Lower lobe of right lung (tissue), 2 donors: ENCODE results near the gene ARSA. TPM values are rescaled to one million over a fixed set of nuclear protein-coding genes. Genes with fewer than 3 reads are reported as not detected.

ENCODE experiments used
- ATAC-seq, 2 donors: fragments of 200-7000 bp; cut with Tn5 transposase; one replicate each; pipeline ENCODE4 v1.9.1; 2020 to 2022; ENCODE audit warnings: mild to moderate bottlenecking in 2 of 2, moderate library complexity in 2 of 2
- DNase-seq: peaks from one replicate; pipeline ENCODE4 v3.0.0-alpha.2; 2020
- H3K27ac ChIP-seq: fragments of 200-600 bp; one replicate; pipeline ENCODE4 v1.8.0; 2022
- H3K27me3 ChIP-seq: fragments of 200-600 bp; one replicate; pipeline ENCODE4 v1.8.0; 2022; ENCODE audit warnings: low read depth
- H3K36me3 ChIP-seq: fragments of 200-600 bp; one replicate; pipeline ENCODE4 v1.8.0; 2022; ENCODE audit warnings: mild to moderate bottlenecking
- H3K4me1 ChIP-seq: fragments of 200-600 bp; one replicate; pipeline ENCODE4 v1.8.0; 2022
- H3K4me3 ChIP-seq: fragments of 200-600 bp; one replicate; pipeline ENCODE4 v1.8.0; 2022; ENCODE audit warnings: mild to moderate bottlenecking
- H3K9me3 ChIP-seq: fragments of 200-600 bp; one replicate; pipeline ENCODE4 v1.8.0; 2022
- intact Hi-C: fragments of 100-400 bp; cut with DNase I; formaldehyde crosslinking; loops from one replicate; pipeline ENCODE4 v1.11.0; 2022
- total RNA-seq: library from RNA; stranded (reverse); fragmentation: NEBNext Ultra II Directional; extraction: Animal tissue kit (Norgen Biotek cat#: 25700); gene quantifications from one replicate; pipeline ENCODE4 v1.2.1, GENCODE V29; 2021
- TF ChIP-seq, protein P1 (sequence below): fragments of 200-600 bp; IDR thresholded peaks from one replicate; pipeline ENCODE4 v1.8.0; 2022; ENCODE audit warnings: antibody characterized with exemption, mild to moderate bottlenecking
- donor health status: DM: no; HTN: yes; CAD: no; lungs with severe emphysema.

ARSA gene
- total RNA-seq, 1 donor from 2014 or later = 53.5 TPM

DNA sequence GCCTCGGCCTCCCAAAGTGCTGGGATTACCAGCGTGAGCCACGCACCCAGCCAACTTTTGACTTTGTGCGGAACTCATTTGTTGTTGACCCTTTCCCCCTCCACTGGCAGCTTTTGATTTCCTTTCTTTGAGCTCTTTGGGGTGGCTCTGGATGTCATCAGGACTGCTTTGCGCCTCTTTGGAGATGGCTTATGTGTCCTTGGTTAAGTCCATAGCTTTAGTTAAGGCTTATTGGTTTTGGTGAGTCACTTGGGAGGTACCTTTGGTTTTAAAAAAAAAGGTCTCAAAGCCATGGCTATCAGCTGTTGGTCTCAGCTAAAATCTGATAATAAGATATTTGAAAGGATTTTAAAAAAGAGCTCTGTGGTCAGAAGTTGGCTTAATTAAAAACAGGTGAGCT is 5.1 kb upstream of the ARSA start:
- TF ChIP-seq, protein P1, sequence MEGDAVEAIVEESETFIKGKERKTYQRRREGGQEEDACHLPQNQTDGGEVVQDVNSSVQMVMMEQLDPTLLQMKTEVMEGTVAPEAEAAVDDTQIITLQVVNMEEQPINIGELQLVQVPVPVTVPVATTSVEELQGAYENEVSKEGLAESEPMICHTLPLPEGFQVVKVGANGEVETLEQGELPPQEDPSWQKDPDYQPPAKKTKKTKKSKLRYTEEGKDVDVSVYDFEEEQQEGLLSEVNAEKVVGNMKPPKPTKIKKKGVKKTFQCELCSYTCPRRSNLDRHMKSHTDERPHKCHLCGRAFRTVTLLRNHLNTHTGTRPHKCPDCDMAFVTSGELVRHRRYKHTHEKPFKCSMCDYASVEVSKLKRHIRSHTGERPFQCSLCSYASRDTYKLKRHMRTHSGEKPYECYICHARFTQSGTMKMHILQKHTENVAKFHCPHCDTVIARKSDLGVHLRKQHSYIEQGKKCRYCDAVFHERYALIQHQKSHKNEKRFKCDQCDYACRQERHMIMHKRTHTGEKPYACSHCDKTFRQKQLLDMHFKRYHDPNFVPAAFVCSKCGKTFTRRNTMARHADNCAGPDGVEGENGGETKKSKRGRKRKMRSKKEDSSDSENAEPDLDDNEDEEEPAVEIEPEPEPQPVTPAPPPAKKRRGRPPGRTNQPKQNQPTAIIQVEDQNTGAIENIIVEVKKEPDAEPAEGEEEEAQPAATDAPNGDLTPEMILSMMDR = no peak
- Histone ChIP-seq H3K4me3 (no peak overlapping the region), H3K36me3 (no peaks in the 10 kb centered on the region), H3K27ac (no peak overlapping the region), H3K27me3 (no peaks in the 10 kb centered on the region), H3K4me1 (peaks cover 3% of the 10 kb centered on the region), H3K9me3 (no peaks in the 10 kb centered on the region)
- ATAC-seq = no peak
- intact Hi-C loops = no loop called here
- no peak for DNase-seq

DNA sequence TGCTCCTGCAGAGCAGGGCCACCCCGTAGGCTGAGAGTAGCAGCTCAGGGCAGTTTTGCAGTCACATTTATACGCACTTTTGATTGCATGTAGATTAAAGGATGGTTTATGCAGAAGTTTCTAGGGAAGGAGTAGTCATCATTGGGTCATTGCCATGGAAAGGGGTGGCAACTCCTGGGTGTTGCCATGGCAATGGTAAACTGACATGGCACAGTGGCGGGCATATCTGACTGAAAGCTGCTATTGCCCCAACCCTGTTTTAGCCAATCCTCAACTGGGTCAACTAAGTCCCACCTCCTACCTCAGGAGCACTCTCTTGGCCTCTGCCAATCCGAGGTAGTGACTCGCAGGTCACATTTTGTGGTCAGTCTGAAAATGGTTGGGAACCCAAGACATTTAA is 2.4 kb upstream of the ARSA start:
- TF ChIP-seq, protein P1 = no peak
- Histone ChIP-seq H3K4me3 (no peak overlapping the region), H3K27ac (no peak overlapping the region), H3K27me3 (no peaks in the 10 kb centered on the region), H3K4me1 (peaks cover 18% of the 10 kb centered on the region), H3K9me3 (no peaks in the 10 kb centered on the region), H3K36me3 (peaks cover 6% of the 10 kb centered on the region)
- intact Hi-C loops = no loop called here
- DNase-seq (no peak), ATAC-seq (no peak)

DNA sequence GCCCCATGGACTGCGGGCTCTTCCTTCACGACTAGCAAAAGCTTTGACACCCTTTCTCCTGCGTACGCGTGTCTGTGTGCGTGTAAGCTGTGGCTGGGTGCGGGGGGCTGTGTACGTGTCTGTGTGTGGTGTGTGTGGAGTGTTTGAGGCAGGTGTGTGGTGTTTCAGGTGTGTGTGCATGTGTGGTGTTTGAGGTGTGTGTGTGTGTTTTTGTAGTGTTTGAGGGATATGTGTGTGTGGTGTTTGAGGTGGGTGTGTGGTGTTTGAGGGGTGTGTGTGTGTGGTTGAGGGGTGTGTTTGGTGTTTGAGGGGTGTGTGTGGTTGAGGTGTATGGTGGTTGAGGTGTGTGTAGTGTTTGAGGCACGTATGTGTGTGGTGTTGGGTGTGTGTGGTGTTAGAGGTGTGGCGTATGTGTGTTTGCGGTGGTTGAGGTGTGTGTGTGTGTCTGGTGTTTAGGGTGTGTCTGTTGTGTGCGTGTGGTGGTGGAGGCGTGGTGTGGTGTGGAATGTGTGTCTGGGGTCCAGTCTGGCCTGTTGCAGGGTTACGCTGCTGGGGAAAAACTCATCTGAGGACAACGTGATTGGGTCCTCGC is 687 bp upstream of the ARSA start:
- ATAC-seq = peak; percentile 2 to 4
- peak overlapping the region; percentile 79 for H3K27ac ChIP-seq
- H3K4me3 ChIP-seq = peak overlapping the region; percentile 78
- H3K36me3 ChIP-seq = peaks cover 14% of the 10 kb centered on the region
- peaks cover 18% of the 10 kb centered on the region for H3K4me1 ChIP-seq
- H3K9me3 ChIP-seq = no peaks in the 10 kb centered on the region
- intact Hi-C loops = no loop called here
- TF ChIP-seq, protein P1 = no peak
- DNase-seq = no peak
- no peaks in the 10 kb centered on the region for H3K27me3 ChIP-seq

DNA sequence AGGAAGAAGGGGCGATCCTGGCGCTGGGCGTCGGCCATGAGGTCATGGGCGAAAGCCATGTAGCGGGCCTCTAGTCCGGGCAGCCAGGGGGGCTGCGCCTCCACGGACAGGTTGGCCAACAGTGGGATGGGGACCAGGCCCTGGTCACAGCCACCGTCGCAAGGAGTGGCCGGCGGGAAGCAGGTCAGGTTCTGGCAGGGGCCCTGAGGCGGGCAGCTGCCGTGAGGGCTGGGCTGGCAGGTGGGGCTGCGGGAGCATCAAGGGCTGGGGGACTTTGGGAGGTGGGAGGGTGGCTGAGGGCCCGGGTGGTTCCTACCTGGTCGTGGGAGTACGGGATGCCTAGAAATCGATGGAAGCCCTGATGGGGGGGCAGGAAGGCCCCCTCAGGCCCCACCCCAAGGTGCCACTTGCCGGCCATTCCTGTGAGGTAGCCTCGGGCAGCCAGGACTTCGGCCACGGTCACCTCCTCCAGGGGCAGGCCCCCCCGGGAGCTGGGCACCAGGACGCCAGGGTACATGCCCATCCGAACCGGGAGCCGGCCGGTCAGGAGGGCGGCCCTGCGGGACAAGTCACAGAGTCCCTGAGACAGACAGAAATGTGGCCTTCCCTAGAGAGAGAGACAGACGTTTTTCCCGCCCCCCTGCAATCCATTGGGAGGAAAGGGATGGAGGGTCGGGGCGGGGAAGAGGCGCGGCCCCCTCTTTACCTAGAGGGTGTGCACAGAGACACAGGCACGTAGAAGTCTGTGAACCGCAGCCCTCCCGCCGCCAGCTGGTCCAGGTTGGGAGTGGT is 906 bp downstream of the ARSA start:
- peaks cover 25% of the 10 kb centered on the region for H3K4me1 ChIP-seq
- no peaks in the 10 kb centered on the region for H3K9me3 ChIP-seq
- H3K4me3 ChIP-seq = peak overlapping the region; percentile 78
- H3K27ac ChIP-seq = peak overlapping the region; percentile 79
- peaks cover 14% of the 10 kb centered on the region for H3K36me3 ChIP-seq
- no peak for DNase-seq
- TF ChIP-seq, protein P1 = no peak
- no peaks in the 10 kb centered on the region for H3K27me3 ChIP-seq
- intact Hi-C loops = no loop called here
- peak in 1 of 2 donors; percentile 1 for ATAC-seq

DNA sequence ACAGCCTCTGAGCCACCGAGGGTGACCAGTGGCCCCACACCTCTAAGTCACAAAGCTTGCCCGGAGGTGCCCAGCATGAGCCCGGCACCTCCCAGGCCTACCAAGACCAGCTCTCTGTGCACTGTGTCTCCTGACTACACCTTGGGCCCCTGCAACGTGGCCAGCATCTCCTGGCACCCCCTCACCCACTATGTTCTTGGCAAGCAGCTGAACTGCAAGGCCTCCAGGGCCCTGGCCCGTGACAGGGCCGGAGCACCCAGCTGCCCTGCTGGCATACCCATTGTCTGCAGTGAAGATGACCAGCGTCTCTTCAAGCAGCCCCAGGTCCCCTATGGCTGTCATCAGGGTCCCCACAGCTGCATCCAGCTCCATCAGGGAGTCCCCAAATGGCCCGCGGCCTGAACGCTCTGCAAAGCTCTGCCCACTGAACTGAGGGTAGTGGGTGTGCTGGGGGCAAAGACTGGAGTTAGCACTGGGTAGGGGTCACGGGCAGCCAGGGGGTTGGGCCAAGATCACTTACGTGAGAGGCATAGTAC is 1.6 kb downstream of the ARSA start:
- H3K4me1 ChIP-seq = peaks cover 32% of the 10 kb centered on the region
- DNase-seq = no peak
- no peak overlapping the region for H3K27ac ChIP-seq
- H3K4me3 ChIP-seq = no peak overlapping the region
- ATAC-seq = no peak
- H3K27me3 ChIP-seq = no peaks in the 10 kb centered on the region
- peaks cover 14% of the 10 kb centered on the region for H3K36me3 ChIP-seq
- H3K9me3 ChIP-seq = no peaks in the 10 kb centered on the region
- intact Hi-C loops = no loop called here
- TF ChIP-seq, protein P1 = no peak
